SU-DHL-6 (cell line): ENCODE data around the gene DNAJC11.

ENCODE experiments used
- EZH2phosphoT487 ChIP-seq: fragments of 200-600 bp; sonication (generic), shearing (Covaris generic); conservative IDR thresholded peaks from 2 replicates; pipeline ENCODE4 v1.6.1; 2018; ENCODE audit warnings: mild to moderate bottlenecking, antibody characterized with exemption, low read length, moderate library complexity, mixed read lengths
- TF ChIP-seq, protein P1 (sequence below): fragments of 200-600 bp; sonication (generic); IDR thresholded peaks from one replicate; pipeline ENCODE4 v1.5.1; 2017; ENCODE audit warnings: antibody characterized with exemption, mild to moderate bottlenecking, low read length, moderate library complexity; ENCODE audit not compliant: insufficient read depth, poor library complexity, severe bottlenecking

DNA sequence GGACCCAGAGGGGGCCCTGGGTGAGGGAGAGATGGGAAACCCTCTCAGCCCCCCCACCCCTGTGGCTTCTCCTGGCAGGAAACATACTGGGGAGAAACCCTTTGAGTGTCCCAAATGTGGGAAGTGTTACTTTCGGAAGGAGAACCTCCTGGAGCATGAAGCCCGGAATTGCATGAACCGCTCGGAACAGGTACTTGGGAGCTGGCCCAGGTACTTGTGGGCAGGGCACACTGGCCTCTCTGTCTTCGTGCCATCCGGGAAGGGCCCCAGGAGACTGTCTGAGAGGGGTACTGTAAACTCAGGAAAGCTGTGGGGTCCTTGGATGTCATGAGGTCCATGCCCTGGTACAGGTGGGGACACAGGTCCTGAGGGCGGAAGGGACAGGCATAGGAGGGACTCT, 115.8 kb downstream of the DNAJC11 start:
- no peak for TF ChIP-seq EZH2phosphoT487
- TF ChIP-seq, protein P1, sequence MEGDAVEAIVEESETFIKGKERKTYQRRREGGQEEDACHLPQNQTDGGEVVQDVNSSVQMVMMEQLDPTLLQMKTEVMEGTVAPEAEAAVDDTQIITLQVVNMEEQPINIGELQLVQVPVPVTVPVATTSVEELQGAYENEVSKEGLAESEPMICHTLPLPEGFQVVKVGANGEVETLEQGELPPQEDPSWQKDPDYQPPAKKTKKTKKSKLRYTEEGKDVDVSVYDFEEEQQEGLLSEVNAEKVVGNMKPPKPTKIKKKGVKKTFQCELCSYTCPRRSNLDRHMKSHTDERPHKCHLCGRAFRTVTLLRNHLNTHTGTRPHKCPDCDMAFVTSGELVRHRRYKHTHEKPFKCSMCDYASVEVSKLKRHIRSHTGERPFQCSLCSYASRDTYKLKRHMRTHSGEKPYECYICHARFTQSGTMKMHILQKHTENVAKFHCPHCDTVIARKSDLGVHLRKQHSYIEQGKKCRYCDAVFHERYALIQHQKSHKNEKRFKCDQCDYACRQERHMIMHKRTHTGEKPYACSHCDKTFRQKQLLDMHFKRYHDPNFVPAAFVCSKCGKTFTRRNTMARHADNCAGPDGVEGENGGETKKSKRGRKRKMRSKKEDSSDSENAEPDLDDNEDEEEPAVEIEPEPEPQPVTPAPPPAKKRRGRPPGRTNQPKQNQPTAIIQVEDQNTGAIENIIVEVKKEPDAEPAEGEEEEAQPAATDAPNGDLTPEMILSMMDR, result no peak
